ENCODE results near the gene TSBP1.
"Not testable (repeated sequence)": the region's sequence is repeated elsewhere in the genome, so short reads cannot be mapped to it uniquely, and the experiment has no call there.

- not testable (repeated sequence) for TF ChIP-seq CTCF, POLR2A, POLR2AphosphoS5 (IDR thresholded peaks at IDR 0.05)
These were observed 114.4 kb downstream of the TSBP1 start for GRCh38 chr6:32257262-32257661.
